Measurements from ENCODE around the gene ZNF81. TPM values are rescaled to one million over a fixed set of nuclear protein-coding genes. Genes with fewer than 3 reads are reported as not detected.

The ZNF81 gene
- total RNA-seq, 4 donors from 2014 or later = 2.5 to 6.3 (median 4.2) TPM

- Histone ChIP-seq H3K27ac (no peak overlapping the region), H3K4me1 (no peaks in the 10 kb centered on the region), H3K4me3 (no peak overlapping the region), H3K9me3 (no peaks in the 10 kb centered on the region), H3K36me3 (no peaks in the 10 kb centered on the region), H3K27me3 (peaks cover 0 to 3% (median 0%) of the 10 kb centered on the region in 4 donors)
- WGBS, 2 donors = 49 to 59% methylated on average over 3 to 9 of the region's 9 CpGs
- intact Hi-C loops (cut with DNase I) = no loop called here
- no peak for DNase-seq
- TF ChIP-seq POLR2A (IDR thresholded peaks at IDR 0.05) (no peak), CTCF (IDR thresholded peaks at IDR 0.05) (no peak)
These were observed 27.6 kb upstream of the ZNF81 start for GRCh38 chrX:47808904-47809788.

GRCh38 chrX:47814851-47815250 lies 21.9 kb upstream of the ZNF81 start:
- Histone ChIP-seq H3K9me3 (no peaks in the 10 kb centered on the region), H3K27ac (no peak overlapping the region), H3K27me3 (peaks cover 0 to 3% (median 0%) of the 10 kb centered on the region in 4 donors), H3K36me3 (no peaks in the 10 kb centered on the region), H3K4me1 (no peaks in the 10 kb centered on the region), H3K4me3 (no peak overlapping the region)
- TF ChIP-seq CTCF (IDR thresholded peaks at IDR 0.05) (no peak), POLR2A (IDR thresholded peaks at IDR 0.05) (no peak)
- intact Hi-C loops (cut with DNase I) = no loop called here
- no peak for DNase-seq
- 87% methylated on average over 1 of the region's 1 CpG; no CpG with 5 or more reads in 1 of the 2 donors for WGBS, 2 donors

GRCh38 chrX:47815901-47816845 lies 20.5 kb upstream of the ZNF81 start:
- TF ChIP-seq CTCF (IDR thresholded peaks at IDR 0.05) = no peak
- TF ChIP-seq POLR2A (IDR thresholded peaks at IDR 0.05) = no peak
- H3K9me3 ChIP-seq = no peaks in the 10 kb centered on the region
- intact Hi-C loops (cut with DNase I) = no loop called here
- H3K36me3 ChIP-seq = no peaks in the 10 kb centered on the region
- H3K4me1 ChIP-seq = no peaks in the 10 kb centered on the region
- no peak overlapping the region for H3K27ac ChIP-seq
- H3K4me3 ChIP-seq = no peak overlapping the region
- 36 to 48% methylated on average over 3 to 4 of the region's 4 CpGs for WGBS, 2 donors
- peaks cover 0 to 3% (median 0%) of the 10 kb centered on the region in 4 donors for H3K27me3 ChIP-seq
- no peak for DNase-seq

GRCh38 chrX:47817421-47817820 lies 19.3 kb upstream of the ZNF81 start:
- Histone ChIP-seq H3K36me3 (no peaks in the 10 kb centered on the region), H3K27me3 (no peaks in the 10 kb centered on the region), H3K4me1 (no peaks in the 10 kb centered on the region), H3K4me3 (no peak overlapping the region), H3K9me3 (no peaks in the 10 kb centered on the region), H3K27ac (no peak overlapping the region)
- TF ChIP-seq CTCF (IDR thresholded peaks at IDR 0.05) (no peak), POLR2A (IDR thresholded peaks at IDR 0.05) (no peak)
- WGBS, 2 donors = 10 to 35% methylated on average over 1 of the region's 1 CpG
- intact Hi-C loops (cut with DNase I) = no loop called here
- no peak for DNase-seq

- no peak for DNase-seq
- intact Hi-C loops (cut with DNase I) = no loop called here
- 67 to 100% methylated on average over 1 of the region's 1 CpG for WGBS, 2 donors
- TF ChIP-seq POLR2A (IDR thresholded peaks at IDR 0.05) = no peak
- no peak for TF ChIP-seq CTCF (IDR thresholded peaks at IDR 0.05)
- H3K4me1 ChIP-seq = no peaks in the 10 kb centered on the region
- H3K9me3 ChIP-seq = no peaks in the 10 kb centered on the region
- no peak overlapping the region for H3K4me3 ChIP-seq
- H3K27me3 ChIP-seq = no peaks in the 10 kb centered on the region
- no peaks in the 10 kb centered on the region for H3K36me3 ChIP-seq
- no peak overlapping the region for H3K27ac ChIP-seq
These were observed 18.8 kb upstream of the ZNF81 start for GRCh38 chrX:47817897-47818296.
